ENCODE measurements around the gene TMC1. TPM values are rescaled to one million over a fixed set of nuclear protein-coding genes. Genes with fewer than 3 reads are reported as not detected.
A peak's percentile ranks its signal among the peaks of the same experiment; 100 is the strongest.
"Not testable (repeated sequence)": the region's sequence is repeated elsewhere in the genome, so short reads cannot be mapped to it uniquely, and the experiment has no call there.

The TMC1 gene
- total RNA-seq, 4 donors from 2014 or later, result 0.32 TPM; not detected in 3

DNA sequence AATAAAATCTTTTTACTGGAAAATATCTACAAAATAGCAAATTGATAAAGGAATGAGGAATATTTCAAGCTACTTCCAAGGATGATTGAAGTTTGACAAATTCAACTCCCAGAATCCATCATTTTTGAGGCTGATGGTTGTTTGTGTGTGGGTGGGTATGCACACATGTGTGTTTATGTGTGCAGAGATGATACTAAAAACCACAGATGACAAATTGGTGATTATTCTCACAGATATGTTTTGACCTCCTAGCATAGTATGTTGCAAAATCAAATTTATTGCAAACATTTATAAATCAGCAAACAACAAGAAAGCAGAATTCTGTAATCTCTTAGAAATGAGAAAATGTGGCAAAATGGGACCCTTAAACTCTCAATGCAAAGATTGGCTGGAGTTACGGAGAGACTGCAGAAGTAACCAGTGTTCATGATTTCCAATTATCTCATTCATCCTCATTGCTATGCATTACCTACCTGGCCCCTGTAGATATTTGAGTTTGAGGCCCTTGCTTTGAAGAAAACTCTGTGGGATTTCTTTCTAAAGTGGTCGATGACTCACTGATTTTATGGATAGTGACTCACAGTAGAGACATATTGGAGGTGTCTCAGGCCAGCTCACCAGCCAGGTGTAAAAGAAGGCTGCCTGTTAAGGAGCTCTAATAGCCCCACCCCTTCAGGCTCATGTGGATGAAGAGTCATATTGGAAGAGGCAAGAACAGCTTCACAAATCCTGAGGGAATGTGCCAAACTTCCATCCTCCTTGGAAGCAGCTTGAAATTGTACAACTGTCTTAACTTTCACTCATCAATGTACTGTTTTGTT is 44.6 kb upstream of the TMC1 start:
- 61 to 80% methylated on average over 2 of the region's 2 CpGs for WGBS, 2 donors (ENCODE audit: low coverage in 1 of 2)
- TF ChIP-seq EP300 (IDR thresholded peaks at IDR 0.05; ENCODE audit: low read depth) (no peak), POLR2AphosphoS5 (IDR thresholded peaks at IDR 0.05) (peak in 1 of 3 donors; percentile 31)
- in situ Hi-C loops (cut with MboI; ENCODE audit: low pct_ligation_motif_present in 1 of 4, low pct_unique_long_range_greater_than_20kb in 1 of 4, low sequenced_read_pairs in 3 of 4) (loop anchor here in 1 of 4 donors (10.0 kb wide), 1 partner anchor 62 kb away; no protein-coding TSS in a partner anchor), intact Hi-C loops (cut with DNase I; ENCODE audit: low total_unique reads) (no loop called here)
- Histone ChIP-seq H3K9me3 (no peaks in the 10 kb centered on the region), H3K27ac (peak overlapping the region; percentile 8 to 76 (median 65)), H3K4me3 (no peak overlapping the region), H3K27me3 (no peaks in the 10 kb centered on the region), H3K36me3 (no peaks in the 10 kb centered on the region), H3K4me1 (peaks cover 0 to 43% (median 24%) of the 10 kb centered on the region in 4 donors)
- peak; percentile 40 for DNase-seq

- Histone ChIP-seq H3K4me1 (peaks cover 0 to 42% (median 24%) of the 10 kb centered on the region in 4 donors), H3K27ac (peak overlapping the region; percentile 42 to 76 (median 65)), H3K4me3 (no peak overlapping the region), H3K27me3 (no peaks in the 10 kb centered on the region), H3K9me3 (no peaks in the 10 kb centered on the region), H3K36me3 (no peaks in the 10 kb centered on the region)
- in situ Hi-C loops (cut with MboI; ENCODE audit: low pct_ligation_motif_present in 1 of 4, low pct_unique_long_range_greater_than_20kb in 1 of 4, low sequenced_read_pairs in 3 of 4), result loop anchor here in 1 of 4 donors (10.0 kb wide), 1 partner anchor 63 kb away; no protein-coding TSS in a partner anchor
- intact Hi-C loops (cut with DNase I; ENCODE audit: low total_unique reads), result no loop called here
- 56% methylated on average over 4 of the region's 4 CpGs; no CpG with 5 or more reads in 1 of the 2 donors for WGBS, 2 donors (ENCODE audit: low coverage in 1 of 2)
- DNase-seq, result peak; percentile 35
- TF ChIP-seq POLR2AphosphoS5 (IDR thresholded peaks at IDR 0.05) (peak in 2 of 3 donors; percentile 36 to 42), POLR2A (IDR thresholded peaks at IDR 0.05) (no peak)
These were observed 43.4 kb upstream of the TMC1 start for GRCh38 chr9:72477930-72478518.

DNA sequence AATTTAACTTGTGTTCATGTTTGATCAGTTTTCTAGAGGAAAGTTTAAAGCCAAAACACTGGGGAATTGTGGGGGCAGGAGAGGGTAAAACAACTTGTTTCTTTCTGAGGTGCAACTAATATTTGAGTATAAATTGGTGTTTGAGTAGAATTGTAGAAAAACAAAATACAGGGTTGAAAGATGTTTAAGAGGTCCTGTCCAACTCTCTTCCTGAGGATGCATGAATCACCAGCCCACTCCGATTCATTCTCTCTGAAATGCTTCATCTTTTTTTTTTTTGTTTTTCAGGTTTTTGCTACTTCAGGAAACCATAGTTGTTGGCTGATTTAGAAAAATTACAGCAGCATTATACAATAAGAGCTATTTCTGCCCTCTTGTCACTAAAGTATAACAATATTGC is 42.4 kb upstream of the TMC1 start:
- TF ChIP-seq POLR2AphosphoS5 (IDR thresholded peaks at IDR 0.05), result no peak
- no peak for TF ChIP-seq EP300 (IDR thresholded peaks at IDR 0.05; ENCODE audit: low read depth)
- no peak for TF ChIP-seq POLR2A (IDR thresholded peaks at IDR 0.05)
- TF ChIP-seq, protein P1, sequence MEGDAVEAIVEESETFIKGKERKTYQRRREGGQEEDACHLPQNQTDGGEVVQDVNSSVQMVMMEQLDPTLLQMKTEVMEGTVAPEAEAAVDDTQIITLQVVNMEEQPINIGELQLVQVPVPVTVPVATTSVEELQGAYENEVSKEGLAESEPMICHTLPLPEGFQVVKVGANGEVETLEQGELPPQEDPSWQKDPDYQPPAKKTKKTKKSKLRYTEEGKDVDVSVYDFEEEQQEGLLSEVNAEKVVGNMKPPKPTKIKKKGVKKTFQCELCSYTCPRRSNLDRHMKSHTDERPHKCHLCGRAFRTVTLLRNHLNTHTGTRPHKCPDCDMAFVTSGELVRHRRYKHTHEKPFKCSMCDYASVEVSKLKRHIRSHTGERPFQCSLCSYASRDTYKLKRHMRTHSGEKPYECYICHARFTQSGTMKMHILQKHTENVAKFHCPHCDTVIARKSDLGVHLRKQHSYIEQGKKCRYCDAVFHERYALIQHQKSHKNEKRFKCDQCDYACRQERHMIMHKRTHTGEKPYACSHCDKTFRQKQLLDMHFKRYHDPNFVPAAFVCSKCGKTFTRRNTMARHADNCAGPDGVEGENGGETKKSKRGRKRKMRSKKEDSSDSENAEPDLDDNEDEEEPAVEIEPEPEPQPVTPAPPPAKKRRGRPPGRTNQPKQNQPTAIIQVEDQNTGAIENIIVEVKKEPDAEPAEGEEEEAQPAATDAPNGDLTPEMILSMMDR (IDR thresholded peaks at IDR 0.05), result no peak
- H3K4me1 ChIP-seq, result peaks cover 0 to 33% (median 19%) of the 10 kb centered on the region in 4 donors

DNA sequence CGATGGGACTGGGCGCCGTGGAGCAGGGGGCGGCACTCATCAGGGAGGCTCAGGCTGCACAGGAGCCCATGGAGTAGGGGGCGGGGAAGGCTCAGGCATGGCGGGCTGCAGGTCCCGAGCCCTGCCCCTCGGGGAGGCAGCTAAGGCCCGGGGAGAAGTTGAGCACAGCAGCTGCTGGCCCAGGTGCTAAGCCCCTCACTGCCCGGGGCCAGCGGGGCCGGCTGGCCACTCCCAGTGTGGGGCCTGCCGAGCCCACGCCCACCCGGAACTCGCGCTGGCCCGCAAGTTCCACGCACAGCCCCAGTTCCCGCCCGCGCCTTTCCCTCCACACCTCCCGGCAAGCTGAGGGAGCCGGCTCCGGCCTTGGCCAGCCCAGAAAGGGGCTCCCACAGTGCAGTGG is 41.1 kb upstream of the TMC1 start:
- H3K4me1 ChIP-seq, result peaks cover 0 to 28% (median 16%) of the 10 kb centered on the region in 4 donors
- in situ Hi-C loops (cut with MboI; ENCODE audit: low pct_ligation_motif_present in 1 of 4, low pct_unique_long_range_greater_than_20kb in 1 of 4, low sequenced_read_pairs in 3 of 4); DNase-seq; H3K4me3 ChIP-seq; intact Hi-C loops (cut with DNase I; ENCODE audit: low total_unique reads); H3K36me3 ChIP-seq; H3K27ac ChIP-seq; H3K9me3 ChIP-seq; H3K27me3 ChIP-seq: not testable (repeated sequence)
- 96% methylated on average over 21 of the region's 25 CpGs; no CpG with 5 or more reads in 1 of the 2 donors for WGBS, 2 donors (ENCODE audit: low coverage in 1 of 2)

More for the DNA sequence above, 42.4 kb upstream of the TMC1 start:
- Histone ChIP-seq H3K4me3 (no peak overlapping the region), H3K27ac (peak overlapping the region in 3 of 4 donors; percentile 59 to 76 (median 71)), H3K27me3 (no peaks in the 10 kb centered on the region), H3K9me3 (no peaks in the 10 kb centered on the region), H3K36me3 (no peaks in the 10 kb centered on the region)
- intact Hi-C loops (cut with DNase I; ENCODE audit: low total_unique reads) (no loop called here), in situ Hi-C loops (cut with MboI; ENCODE audit: low pct_ligation_motif_present in 1 of 4, low pct_unique_long_range_greater_than_20kb in 1 of 4, low sequenced_read_pairs in 3 of 4) (loop anchor here in 1 of 4 donors (10.0 kb wide), 1 partner anchor 64 kb away; no protein-coding TSS in a partner anchor)
- WGBS, 2 donors (ENCODE audit: low coverage in 1 of 2), result 67 to 79% methylated on average over 1 of the region's 1 CpG
- no peak for DNase-seq

GRCh38 chr9:72480921-72481320 is 40.5 kb upstream of the TMC1 start:
- no peak for TF ChIP-seq EP300 (IDR thresholded peaks at IDR 0.05; ENCODE audit: low read depth)
- no peak for TF ChIP-seq POLR2A (IDR thresholded peaks at IDR 0.05)
- TF ChIP-seq, protein P1 (IDR thresholded peaks at IDR 0.05), result no peak
- TF ChIP-seq POLR2AphosphoS5 (IDR thresholded peaks at IDR 0.05), result no peak
- intact Hi-C loops (cut with DNase I; ENCODE audit: low total_unique reads) (no loop called here), in situ Hi-C loops (cut with MboI; ENCODE audit: low pct_ligation_motif_present in 1 of 4, low pct_unique_long_range_greater_than_20kb in 1 of 4, low sequenced_read_pairs in 3 of 4) (no loop called here)
- Histone ChIP-seq H3K9me3 (no peaks in the 10 kb centered on the region), H3K4me1 (peaks cover 0 to 26% (median 16%) of the 10 kb centered on the region in 4 donors), H3K36me3 (no peaks in the 10 kb centered on the region), H3K4me3 (no peak overlapping the region), H3K27me3 (no peaks in the 10 kb centered on the region), H3K27ac (no peak overlapping the region)
- 71 to 87% methylated on average over 1 of the region's 1 CpG for WGBS, 2 donors (ENCODE audit: low coverage in 1 of 2)
- DNase-seq, result no peak

Data from transverse colon (tissue), 4 donors.